CD4-positive, alpha-beta T cell (primary cell): ENCODE results near the gene NR4A3. TPM values are rescaled to one million over a fixed set of nuclear protein-coding genes. Genes with fewer than 3 reads are reported as not detected.

Source experiments
- ATAC-seq: fragments of 200-7000 bp; cut with Tn5 transposase; one replicate; pipeline ENCODE4 v1.10.0; 2022; ENCODE audit warnings: mild to moderate bottlenecking; ENCODE audit not compliant: poor library complexity
- CTCF ChIA-PET: fragments of 350-600 bp; sonication (Branson Sonifier 250); formaldehyde crosslinking; loops from one replicate; lab custom pipeline; 2021; ENCODE audit warnings: antibody characterized with exemption, inconsistent platforms; lab: Charles Lee
- POLR2A ChIA-PET: fragments of 350-600 bp; sonication (Branson Sonifier 250); formaldehyde crosslinking; loops from one replicate; lab custom pipeline; 2021; ENCODE audit warnings: antibody characterized with exemption, inconsistent platforms; lab: Charles Lee
- DNase-seq, 14 experiments: peaks; one replicate each; pipeline ENCODE4 v3.0.0-alpha.2; 2013 to 2020; ENCODE audit warnings: mixed read lengths in 2 of 14
- H3K27ac ChIP-seq, 2 donors: one replicate each; pipeline versions ENCODE4 v1.5.1 to v1.7.0; 2013; ENCODE audit warnings: low read length in 2 of 2, low read depth in 1 of 2, mild to moderate bottlenecking in 1 of 2
- H3K27me3 ChIP-seq, 2 experiments: 1 replicate in 1 of 2; 2 replicates in 1 of 2; pipeline versions ENCODE4 v1.6.1 to v1.7.0; 2013; ENCODE audit warnings: low read length in 2 of 2, control low read depth in 1 of 2, mild to moderate bottlenecking in 1 of 2, moderate library complexity in 1 of 2; ENCODE audit not compliant: insufficient read depth in 2 of 2, control insufficient read depth in 1 of 2
- H3K36me3 ChIP-seq: one replicate; pipeline ENCODE4 v1.6.1; 2013; ENCODE audit warnings: low read length, control low read depth; ENCODE audit not compliant: insufficient read depth
- H3K4me1 ChIP-seq: one replicate; pipeline ENCODE4 v1.6.1; 2013; ENCODE audit warnings: low read length, control low read depth; ENCODE audit not compliant: insufficient read depth
- H3K4me3 ChIP-seq: one replicate; pipeline ENCODE4 v1.5.1; 2013; ENCODE audit warnings: mild to moderate bottlenecking, low read length, moderate library complexity
- H3K9me3 ChIP-seq, 2 experiments: 1 replicate in 1 of 2; 2 replicates in 1 of 2; pipeline versions ENCODE4 v1.6.1 to v1.7.0; 2013; ENCODE audit warnings: low read length in 2 of 2, mild to moderate bottlenecking in 2 of 2, control low read depth in 1 of 2, moderate library complexity in 1 of 2; ENCODE audit not compliant: control insufficient read depth in 1 of 2, insufficient read depth in 1 of 2
- H3K27ac Mint-ChIP-seq: one replicate; pipeline ENCODE4 v1.8.0; 2020; ENCODE audit warnings: mixed read lengths
- H3K27me3 Mint-ChIP-seq: one replicate; pipeline ENCODE4 v1.8.0; 2021; ENCODE audit warnings: mixed read lengths
- H3K36me3 Mint-ChIP-seq: one replicate; pipeline ENCODE4 v1.8.0; 2021; ENCODE audit warnings: low read depth, mixed read lengths
- H3K4me1 Mint-ChIP-seq: one replicate; pipeline ENCODE4 v1.8.0; 2021; ENCODE audit warnings: low read depth, mixed read lengths
- H3K4me3 Mint-ChIP-seq: one replicate; pipeline ENCODE4 v1.8.0; 2020; ENCODE audit warnings: mild to moderate bottlenecking, mixed read lengths
- H3K9me3 Mint-ChIP-seq: one replicate; pipeline ENCODE4 v1.8.0; 2020; ENCODE audit warnings: mixed read lengths
- CTCF ChIP-seq: fragments of 200-600 bp; IDR thresholded peaks from one replicate; pipeline ENCODE4 v1.8.0; 2022; ENCODE audit warnings: antibody characterized with exemption, mild to moderate bottlenecking
- intact Hi-C, 2 experiments: fragments of 100-400 bp; cut with DNase I in 1 of 2; cut with micrococcal nuclease in 1 of 2; formaldehyde crosslinking; loops; one replicate each; pipeline versions ENCODE4 v1.15.1 to v1.9.0; 2023 to 2025; cut with DNase I, micrococcal nuclease
- total RNA-seq, 174 experiments: library from RNA in 2 of 174; stranded (reverse) in 2 of 174; gene quantifications; one replicate each; pipeline ENCODE4 v1.2.3 and lab custom pipeline; 2021 to 2026

The NR4A3 gene
- total RNA-seq, 2 experiments from 2014 or later = 42.4 to 44.6 TPM

GRCh38 chr9:99859243-99859980 lies 37.7 kb downstream of the NR4A3 start:
- no peak overlapping the region for H3K27ac ChIP-seq
- no peak for TF ChIP-seq CTCF
- Mint-ChIP-seq H3K36me3 (no peaks in the 10 kb centered on the region), H3K27me3 (no peaks in the 10 kb centered on the region), H3K27ac (no peak overlapping the region), H3K9me3 (peaks cover 2% of the 10 kb centered on the region), H3K4me3 (no peak overlapping the region), H3K4me1 (no peaks in the 10 kb centered on the region)
- H3K4me1 ChIP-seq = no peaks in the 10 kb centered on the region
- H3K27me3 ChIP-seq = no peaks in the 10 kb centered on the region
- ChIA-PET POLR2A (interaction anchor here (0.6 kb wide), 1 partner anchor 429 kb away, joined by 3 read pairs; no protein-coding TSS in a partner anchor), CTCF (interaction anchor here (1.0 to 1.6 kb wide), 2 partner anchors 24 to 34 kb away, joined by 3 to 6 read pairs; no protein-coding TSS in a partner anchor)
- no peaks in the 10 kb centered on the region for H3K36me3 ChIP-seq
- H3K9me3 ChIP-seq = no peaks in the 10 kb centered on the region
- intact Hi-C loops = loop anchor here in 1 of 2 experiments (2.0 kb wide), 1 partner anchor 13 kb away; no protein-coding TSS in a partner anchor
- DNase-seq (no peak), ATAC-seq (no peak)
- no peak overlapping the region for H3K4me3 ChIP-seq

DNA sequence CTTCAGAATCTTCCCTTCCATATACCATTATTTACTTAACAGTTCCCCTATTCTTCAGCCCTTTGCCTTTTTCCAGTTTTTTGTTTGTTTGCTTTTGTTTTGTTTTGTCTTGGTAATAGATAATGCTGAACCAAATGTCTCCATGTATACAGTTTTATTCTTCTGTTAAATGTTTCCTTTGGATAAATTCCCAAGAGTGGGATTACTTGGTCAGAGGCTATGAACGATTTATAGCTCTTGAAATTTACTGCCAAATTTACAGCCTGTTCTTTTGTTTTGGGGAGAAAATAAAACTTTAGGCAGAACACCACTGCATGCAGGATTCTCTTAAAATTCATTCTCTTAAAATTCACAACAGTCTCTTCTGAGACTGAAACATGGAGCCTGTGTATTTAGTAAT lies 38.6 kb downstream of the NR4A3 start:
- DNase-seq = no peak
- H3K27me3 Mint-ChIP-seq = no peaks in the 10 kb centered on the region
- ChIA-PET POLR2A (interaction anchor here (0.6 kb wide), 1 partner anchor 428 kb away, joined by 3 read pairs; no protein-coding TSS in a partner anchor), CTCF (interaction anchor here (0.9 kb wide), 1 partner anchor 36 kb away, joined by 3 read pairs; no protein-coding TSS in a partner anchor)
- Histone ChIP-seq H3K9me3 (no peaks in the 10 kb centered on the region), H3K4me3 (no peak overlapping the region), H3K27me3 (no peaks in the 10 kb centered on the region), H3K4me1 (no peaks in the 10 kb centered on the region), H3K27ac (no peak overlapping the region), H3K36me3 (no peaks in the 10 kb centered on the region)
- TF ChIP-seq CTCF = no peak
- no peaks in the 10 kb centered on the region for H3K9me3 Mint-ChIP-seq
- intact Hi-C loops = no loop called here
- ATAC-seq = no peak
- H3K27ac Mint-ChIP-seq = no peak overlapping the region
- H3K4me3 Mint-ChIP-seq = no peak overlapping the region
- no peaks in the 10 kb centered on the region for H3K4me1 Mint-ChIP-seq
- no peaks in the 10 kb centered on the region for H3K36me3 Mint-ChIP-seq

DNA sequence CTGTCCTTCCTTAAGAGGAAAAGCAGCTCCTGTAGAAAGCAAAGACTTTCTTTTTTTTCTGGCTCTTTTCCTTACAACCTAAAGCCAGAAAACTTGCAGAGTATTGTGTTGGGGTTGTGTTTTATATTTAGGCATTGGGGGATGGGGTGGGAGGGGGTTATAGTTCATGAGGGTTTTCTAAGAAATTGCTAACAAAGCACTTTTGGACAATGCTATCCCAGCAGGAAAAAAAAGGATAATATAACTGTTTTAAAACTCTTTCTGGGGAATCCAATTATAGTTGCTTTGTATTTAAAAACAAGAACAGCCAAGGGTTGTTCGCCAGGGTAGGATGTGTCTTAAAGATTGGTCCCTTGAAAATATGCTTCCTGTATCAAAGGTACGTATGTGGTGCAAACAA lies 42.3 kb downstream of the NR4A3 start:
- Mint-ChIP-seq H3K9me3 (no peaks in the 10 kb centered on the region), H3K4me3 (no peak overlapping the region), H3K4me1 (no peaks in the 10 kb centered on the region), H3K36me3 (no peaks in the 10 kb centered on the region), H3K27me3 (no peaks in the 10 kb centered on the region), H3K27ac (no peak overlapping the region)
- Histone ChIP-seq H3K4me3 (no peak overlapping the region), H3K9me3 (no peaks in the 10 kb centered on the region), H3K27me3 (no peaks in the 10 kb centered on the region), H3K36me3 (no peaks in the 10 kb centered on the region), H3K4me1 (no peaks in the 10 kb centered on the region), H3K27ac (no peak overlapping the region)
- CTCF ChIA-PET = interaction anchor here (1.1 kb wide), 1 partner anchor 18 kb away, joined by 4 read pairs; no protein-coding TSS in a partner anchor
- ATAC-seq (no peak), DNase-seq (no peak)
- POLR2A ChIA-PET = no interaction called here
- no peak for TF ChIP-seq CTCF
- intact Hi-C loops = no loop called here
